ENCODE measurements around the gene IGFBP1.
"Not testable (repeated sequence)": the region's sequence is repeated elsewhere in the genome, so short reads cannot be mapped to it uniquely, and the experiment has no call there.

The IGFBP1 gene

GRCh38 chr7:45940237-45940781, 52.0 kb downstream of the IGFBP1 start:
- not testable (repeated sequence) for DNase-seq

- no peak for DNase-seq
These were observed 52.7 kb downstream of the IGFBP1 start for GRCh38 chr7:45940939-45941338.
